GM21717 (cell line): ENCODE data around the gene IL17A.
A peak's percentile ranks its signal among the peaks of the same experiment; 100 is the strongest.

ENCODE experiments used
- ATAC-seq: cut with Tn5 transposase; IDR thresholded peaks from one replicate; pipeline ENCODE4 v1.9.1; 2021; ENCODE audit warnings: mild to moderate bottlenecking, moderate library complexity; ENCODE audit not compliant: unreplicated experiment

The IL17A gene

DNA sequence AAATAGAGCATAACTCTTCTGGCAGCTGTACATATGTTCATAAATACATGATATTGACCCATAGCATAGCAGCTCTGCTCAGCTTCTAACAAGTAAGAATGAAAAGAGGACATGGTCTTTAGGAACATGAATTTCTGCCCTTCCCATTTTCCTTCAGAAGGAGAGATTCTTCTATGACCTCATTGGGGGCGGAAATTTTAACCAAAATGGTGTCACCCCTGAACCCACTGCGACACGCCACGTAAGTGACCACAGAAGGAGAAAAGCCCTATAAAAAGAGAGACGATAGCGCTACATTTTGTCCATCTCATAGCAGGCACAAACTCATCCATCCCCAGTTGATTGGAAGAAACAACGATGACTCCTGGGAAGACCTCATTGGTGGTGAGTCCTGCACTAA, at the start of gene IL17A:
TSS of gene IL17A (plus strand) at position 301 of the 400 bp plus-strand sequence. CDS start at position 358, 57 bp downstream.
- ATAC-seq, result peak; percentile 17

DNA sequence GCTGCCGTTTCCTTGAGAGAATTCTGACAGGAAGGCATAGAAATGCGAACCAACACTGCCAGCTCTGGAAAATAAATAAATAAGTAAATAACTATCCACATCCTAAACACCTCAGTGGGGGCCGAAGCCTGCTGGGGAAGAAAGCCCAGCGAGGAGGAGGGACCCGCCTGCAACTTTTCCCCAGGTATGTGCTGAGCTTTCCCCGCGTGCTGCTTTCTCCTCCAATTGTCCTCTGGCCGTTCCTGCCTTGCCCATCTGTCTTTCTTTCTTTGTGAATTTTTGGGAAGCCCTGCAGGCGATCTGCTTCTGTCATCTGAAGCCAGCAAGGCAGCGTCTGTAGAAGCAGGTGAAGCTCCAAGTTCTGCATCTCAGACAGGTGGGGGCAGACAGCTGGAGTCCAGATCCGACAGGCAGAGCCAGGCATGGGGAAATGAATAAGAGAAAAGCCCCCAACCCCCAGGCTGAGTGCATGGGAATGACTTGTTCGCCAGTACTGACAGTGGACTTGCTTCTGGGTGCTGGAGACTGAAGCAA, 49.2 kb upstream of the IL17A start:
- ATAC-seq, result no peak

DNA sequence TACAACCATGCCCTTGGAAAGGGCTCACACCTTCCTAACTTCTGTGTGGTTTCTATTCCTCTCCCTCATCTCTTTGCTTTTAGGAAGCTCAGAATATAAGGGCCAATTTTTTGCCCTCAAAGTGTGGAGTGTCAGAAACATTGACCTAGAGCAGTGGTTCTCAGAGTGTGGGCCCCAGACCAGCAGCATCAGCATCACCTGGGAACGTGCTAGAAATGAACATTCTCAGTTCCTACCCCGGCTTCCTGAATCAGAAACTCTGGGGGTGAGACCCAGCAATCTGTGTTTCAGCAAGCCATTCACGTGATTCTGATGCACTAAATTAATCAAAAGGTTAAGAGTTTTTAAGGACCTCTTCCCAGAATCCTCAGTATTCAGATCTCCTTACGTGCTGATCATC, 47.9 kb upstream of the IL17A start:
- ATAC-seq, result peak; percentile 64

DNA sequence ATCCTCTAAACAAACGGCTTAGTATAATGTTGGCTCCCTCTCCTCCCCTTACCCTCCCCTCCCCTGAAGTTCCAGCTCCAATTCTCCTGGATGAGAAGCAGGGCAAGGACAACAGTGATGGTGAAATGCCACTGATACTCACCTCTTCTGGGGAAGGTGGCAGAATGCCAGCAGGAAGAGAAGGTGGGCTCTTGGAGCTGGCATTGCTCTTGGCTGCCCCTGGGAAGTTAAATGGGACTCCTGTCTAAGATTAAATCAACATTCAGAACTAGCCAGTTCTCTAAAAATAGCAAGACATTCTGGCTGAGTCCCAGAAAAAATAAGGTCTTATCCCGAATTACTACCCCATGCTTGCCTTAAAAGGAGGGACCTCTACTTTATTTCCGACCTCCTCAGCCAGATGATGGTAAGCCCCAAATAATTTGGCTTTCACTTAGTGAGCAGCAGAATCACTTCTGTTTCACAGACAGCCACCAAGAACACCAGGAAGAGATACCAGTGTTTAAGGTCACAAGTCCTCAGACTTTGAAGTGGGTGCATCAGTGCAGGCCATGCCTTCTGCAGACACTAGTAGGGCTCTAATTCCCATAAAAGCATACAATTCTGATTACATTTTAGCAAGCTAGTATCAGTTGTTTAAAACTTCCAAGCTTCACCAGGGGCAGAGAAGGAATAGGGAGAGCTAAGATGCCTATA, 46.0 kb upstream of the IL17A start:
- no peak for ATAC-seq

DNA sequence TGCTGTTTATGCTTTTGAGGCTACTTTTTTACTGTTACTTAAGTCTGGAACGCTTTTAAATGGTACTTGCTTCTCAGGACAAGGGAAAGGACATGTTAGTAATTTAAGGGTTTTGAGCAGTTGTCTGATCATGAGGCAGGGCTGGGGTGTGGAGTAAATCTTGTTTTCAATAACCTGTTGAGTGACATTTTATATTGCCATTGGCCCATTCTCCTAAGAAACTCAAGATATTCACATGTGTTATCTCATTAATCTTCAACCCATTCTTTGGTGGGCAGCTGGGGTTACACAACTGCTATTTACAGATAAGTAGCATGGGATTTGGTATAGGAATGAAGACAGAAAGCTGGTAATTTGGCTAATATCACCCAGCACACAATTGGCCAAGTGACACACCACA, 44.6 kb upstream of the IL17A start:
- ATAC-seq, result no peak

DNA sequence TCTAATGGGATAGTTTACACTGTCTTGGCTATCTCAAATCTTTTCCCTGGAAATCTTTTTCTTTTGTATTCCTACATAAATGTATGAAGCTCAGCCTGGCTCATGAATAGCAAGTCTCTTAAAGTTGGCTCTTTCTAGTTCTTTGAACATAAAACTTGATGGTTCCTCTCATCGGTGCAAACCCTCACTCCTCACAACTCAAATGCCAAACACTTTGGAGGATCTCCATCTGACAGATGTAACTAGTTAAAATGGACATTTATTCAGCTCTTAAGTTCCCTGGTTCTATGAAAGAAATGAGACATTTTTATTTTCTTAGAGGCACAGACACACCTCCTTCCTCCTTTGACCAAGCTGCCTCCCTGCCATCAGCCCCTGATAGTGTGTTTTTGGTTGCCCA, 43.6 kb upstream of the IL17A start:
- ATAC-seq, result no peak

DNA sequence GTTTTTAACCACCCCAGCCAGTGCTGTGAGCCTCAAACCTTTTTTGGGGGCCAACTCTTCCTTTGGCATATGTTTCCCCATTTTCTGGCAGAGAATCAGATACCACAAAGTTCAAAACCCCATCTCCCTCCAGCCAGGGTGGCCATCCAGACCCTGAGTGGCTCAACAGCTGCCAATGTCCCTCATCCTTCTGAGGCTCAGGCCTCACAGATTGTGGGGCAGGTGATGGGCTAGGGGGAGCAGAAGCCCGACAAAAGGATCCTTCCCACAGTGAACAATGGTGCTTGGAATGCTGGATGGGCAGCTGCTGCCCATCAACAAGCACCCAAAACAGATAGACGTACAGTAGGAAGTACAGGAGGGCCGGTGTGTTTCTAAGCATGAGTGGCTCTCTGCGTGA, 42.6 kb upstream of the IL17A start:
- no peak for ATAC-seq

DNA sequence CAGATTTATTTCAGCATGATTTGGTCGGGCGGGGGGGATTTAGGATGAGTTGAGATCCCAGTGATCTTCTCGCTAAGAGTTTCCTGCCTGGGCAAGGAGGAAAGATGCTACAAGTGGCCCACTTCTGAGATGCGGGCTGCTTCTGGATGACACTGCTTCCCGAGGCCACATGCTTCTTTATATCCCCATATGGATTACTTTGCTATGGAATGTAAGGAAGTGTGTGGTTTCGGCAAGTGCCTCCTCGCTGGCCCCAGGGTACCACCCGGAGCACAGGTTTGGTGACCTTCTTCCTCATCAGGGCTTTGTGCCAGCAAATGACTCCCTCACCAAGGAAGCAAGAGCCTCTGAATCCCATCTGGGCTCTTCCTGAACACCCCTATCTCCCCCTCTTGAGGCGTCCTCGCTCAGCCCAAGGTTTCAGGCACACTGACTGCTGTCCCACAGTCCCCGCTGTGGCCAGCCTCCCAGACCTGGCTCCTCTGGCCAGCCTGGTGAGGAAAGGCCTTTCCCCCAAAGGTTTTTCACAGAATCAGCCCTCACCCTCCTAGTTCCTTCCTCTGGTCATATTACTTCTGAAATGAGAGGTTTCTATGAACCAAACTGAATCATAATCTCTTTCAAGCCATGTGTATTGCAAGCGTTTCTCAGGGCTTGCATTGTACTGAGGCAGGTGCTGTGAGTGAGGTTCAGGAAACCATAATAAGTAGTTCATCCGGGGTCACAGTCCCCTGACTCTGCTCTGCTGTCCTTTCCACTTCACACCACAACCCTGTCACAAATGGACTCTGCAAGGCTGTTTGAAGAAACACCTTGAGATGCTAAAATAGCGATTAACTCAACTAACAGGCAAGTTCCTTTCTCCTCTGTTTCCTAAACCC, 41.7 kb upstream of the IL17A start:
- ATAC-seq, result no peak

DNA sequence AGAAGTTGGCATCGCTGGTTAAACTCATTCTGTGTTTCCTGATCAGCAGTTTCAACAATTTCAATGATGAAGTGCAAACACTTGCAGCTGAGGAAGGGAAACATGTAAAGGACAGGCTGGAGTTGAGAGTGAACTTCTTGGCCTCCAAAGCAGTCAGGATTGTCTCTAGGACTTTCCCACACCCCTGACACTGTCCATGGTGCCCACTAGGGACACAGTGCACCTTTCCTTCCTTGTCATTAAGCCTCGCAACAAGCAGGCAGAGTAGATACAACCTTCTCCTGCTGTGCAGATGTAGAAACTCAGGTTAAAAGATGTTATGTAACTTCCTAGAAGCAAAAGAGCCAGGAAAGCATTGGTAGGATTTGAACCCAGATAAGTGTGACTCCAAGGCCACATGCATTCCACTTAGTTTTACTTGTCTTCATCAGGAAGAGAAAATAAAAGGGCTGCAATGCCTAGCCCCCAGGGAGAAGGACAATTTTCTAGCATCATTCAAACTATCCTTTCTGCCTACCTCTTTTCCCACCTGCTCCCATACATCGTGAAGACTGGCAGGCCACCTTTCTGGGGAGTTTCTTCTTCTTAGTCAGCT, 39.2 kb upstream of the IL17A start:
- no peak for ATAC-seq

DNA sequence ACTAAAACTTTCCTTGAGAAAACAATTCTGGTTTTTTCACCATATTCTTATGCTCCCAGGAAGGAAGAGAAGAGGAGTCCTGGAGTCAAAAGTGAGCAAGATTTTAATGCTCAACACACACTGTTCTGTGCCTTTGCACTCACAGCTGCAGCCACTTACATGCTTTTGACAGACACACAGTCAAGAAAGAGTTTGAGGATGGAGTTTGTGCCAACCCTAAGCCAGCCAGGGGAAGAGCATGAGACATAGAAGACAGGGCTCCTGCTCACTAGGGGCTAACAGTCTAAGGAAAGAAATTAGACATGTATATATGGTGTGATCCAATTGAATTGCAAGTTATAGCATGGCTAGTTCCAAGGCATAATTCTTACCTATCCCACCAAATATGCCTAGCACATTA, 37.1 kb upstream of the IL17A start:
- no peak for ATAC-seq

DNA sequence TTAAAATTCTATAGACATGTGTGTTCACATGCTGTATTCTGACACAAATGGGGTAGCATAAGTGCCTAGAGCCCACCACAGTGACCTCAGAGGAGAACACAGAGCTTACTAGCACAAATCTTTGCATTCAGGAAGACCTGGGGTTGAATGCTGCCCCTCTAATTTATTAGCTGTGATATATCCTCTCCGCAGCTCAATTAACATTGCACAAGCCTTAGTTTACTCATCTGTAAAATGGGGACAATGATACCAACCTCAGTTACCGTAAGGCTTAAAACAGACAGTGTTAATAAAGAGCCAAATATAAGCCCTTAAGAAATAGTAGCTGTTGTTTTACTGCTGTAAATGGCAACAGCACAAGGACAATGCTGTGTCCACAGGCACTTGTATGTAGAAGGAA, 36.2 kb upstream of the IL17A start:
- ATAC-seq, result no peak

DNA sequence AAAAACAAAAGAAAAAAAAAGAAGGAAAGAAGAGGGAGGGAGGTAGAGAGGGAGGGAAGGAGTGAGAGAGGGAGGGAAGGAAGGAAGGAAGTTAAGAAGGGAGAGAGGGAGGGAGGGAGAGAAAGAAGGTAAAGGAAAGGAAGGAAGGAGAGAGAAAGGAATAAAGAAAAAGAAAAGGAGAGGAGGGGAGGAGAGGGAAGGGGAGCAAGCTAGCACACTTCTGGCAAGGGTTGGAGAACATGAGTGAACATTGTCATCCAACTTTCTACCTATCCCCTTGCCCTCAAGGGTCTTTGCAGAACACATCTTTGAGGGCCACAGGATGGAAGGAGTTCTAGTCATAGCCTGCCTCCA, 34.1 kb upstream of the IL17A start:
- ATAC-seq, result no peak

DNA sequence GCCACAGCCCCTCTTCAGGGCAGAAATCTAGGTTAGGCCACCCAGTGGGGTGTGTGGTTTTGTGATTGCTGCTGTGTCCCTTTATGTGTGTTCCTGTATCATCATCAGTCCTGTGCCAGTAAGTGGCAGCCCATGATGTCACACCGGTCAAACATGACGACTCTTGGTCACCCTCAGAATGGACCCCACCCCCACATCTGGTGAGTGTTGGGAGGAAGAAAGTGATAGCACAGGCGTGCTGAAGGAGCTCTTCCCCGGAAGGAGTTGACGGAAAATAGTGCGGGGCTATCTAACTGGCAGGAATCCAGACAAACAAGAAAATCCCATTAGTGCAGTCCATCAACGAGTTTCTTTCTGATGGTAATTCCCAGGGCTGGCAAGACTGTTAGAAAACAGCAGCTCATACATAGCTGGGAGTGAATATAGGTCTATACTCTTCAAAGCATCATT, 33.4 kb upstream of the IL17A start:
- ATAC-seq, result no peak

DNA sequence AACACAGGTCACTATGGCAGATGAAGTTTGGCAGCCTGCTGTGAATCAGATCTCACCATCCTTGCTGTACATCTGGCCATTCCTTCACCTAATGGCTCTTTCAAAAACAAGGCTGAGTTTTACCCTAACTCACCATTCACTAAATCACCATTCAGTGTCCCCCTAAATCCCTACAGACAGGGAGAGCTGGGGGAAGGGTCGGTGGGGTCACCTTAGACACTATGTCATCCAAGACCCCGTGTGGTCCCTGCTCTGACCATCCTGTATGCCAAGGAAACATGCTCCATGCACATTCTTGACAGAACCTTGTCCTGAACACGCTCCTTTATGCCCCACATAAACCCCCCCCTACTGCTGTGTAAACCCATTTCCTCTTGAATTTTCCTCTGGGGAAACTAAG, 31.8 kb upstream of the IL17A start:
- no peak for ATAC-seq

DNA sequence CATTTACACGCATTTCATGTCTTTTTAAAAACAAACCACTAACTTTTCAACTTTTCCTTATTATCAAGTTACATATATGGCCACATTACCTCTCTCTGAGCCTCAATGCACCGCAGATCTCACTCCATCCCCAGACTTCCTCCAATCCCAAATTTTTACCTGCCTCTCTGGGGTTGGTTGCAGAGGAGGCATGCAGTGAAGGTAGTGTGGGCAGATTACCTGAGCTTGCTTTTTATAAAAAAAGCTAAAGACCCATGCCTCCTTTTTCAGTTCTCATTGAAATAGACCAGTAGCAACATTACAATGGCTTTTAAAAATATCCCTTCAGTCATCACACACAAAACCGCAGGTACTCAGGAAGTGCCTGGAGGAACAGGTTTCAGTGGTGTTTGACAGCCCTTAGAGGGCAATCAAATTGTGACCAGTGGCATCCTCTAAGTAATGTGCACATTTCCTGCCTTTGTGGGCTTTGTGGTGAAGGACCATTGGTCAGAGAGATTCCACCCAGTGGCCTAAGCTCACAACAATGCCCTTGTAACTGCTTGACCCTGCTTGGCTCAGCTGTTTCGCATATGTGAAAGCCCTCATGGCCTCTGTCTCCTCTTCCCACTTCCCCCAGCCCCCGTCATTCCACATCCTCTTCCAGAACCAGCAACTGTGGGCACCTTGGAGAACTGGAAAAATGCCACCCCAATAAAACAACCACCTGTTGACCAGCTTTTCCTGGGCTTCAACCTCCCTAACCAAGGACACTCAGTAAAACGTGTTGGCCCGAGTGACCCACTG, 30.2 kb upstream of the IL17A start:
- peak; percentile 85 for ATAC-seq

DNA sequence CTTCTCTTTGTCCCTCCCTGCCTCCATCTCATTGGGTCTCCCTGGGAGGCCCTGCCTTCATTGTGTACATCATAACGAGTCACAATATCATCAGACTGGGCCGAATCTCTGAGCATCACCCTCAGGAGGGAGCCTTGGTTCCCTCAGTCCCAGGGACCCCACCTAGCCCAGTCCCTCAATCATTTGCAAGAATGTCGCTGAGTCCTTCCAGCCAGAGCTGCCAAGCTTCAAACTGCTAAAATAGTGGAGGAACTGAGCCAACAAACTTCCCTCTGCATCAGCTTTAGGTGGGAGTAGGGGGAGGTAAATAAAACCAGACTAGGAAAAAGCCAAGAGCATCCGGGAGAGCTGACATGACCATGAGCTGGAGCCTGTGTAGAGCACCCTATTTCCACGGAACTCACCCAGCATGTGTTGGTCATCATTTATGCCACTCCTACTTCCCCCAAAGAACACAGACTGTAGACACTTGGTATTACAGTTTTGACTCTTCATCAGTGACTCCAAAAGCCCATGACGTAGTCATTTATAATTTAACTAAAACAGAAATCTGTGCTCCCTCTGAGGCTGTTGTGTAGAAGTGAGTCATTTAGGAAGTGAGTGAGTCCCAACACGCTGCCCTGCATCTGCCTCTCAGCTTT, 28.8 kb upstream of the IL17A start:
- peak; percentile 65 for ATAC-seq

DNA sequence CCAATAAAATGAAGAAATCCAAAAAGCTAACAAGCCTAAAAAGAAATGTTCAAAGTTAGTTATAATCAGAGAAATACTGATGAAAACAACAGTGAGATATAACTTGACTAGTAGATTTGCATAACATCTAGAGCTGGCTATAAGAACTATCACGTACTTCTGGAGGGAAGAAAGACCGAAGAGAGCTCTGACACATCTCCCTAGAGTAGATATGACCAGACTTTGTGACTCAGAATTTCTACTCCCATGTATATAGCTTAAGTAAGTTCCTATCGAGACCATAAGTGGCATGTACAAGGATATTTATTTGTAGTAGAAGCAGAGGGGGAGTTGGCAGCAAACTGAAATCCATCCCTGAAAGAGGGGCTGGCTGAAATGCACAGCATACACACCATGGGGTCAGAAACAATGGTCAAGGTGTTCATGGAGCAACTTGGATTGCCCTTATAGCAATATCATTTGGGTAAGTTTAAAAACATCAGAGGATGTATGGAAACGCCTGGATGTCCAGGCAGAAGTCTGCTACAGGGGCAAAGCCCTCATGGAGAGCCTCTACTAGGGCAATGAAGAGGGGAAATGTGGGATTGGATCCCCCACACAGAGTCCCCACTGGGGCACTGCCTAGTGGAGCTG, 25.6 kb upstream of the IL17A start:
- ATAC-seq, result no peak

DNA sequence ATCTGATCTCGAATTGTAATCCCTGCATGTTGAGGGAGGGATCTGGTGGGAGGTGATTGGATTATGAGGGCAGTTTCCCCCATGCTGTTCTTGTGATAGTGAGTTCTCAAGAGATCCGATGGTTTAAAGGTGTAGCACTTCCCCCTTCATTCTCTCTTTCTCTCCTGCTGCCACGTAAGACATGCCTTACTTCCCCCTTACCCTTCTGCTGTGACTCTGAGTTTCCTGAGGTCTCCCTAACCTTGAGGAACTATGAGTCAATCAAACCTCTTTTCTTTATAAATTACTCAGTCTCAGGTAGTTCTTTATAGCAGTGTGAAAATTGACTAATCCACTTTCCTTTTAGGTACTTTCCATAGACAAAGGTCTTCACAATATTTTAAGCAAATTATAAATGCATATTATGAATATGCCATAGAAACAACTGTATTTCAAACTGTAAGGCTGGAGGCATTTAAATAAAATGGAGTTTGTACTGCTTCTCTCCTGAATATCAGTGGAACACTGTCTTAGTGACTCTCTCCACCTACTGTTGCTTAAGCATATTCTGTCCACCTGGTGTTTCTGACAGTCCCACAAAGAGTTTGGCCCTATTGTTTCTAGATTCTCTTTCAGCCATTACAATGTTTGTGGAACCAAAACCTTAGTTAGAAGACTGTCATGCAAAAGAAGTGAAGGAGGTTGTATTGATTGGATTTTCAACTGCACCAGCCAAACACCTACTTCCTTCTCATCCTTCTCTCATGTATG, 24.3 kb upstream of the IL17A start:
- ATAC-seq, result peak; percentile 55
